Measurements from ENCODE around the gene LUC7L3.

- TF ChIP-seq CTCF (IDR thresholded peaks at IDR 0.05) (no peak), EP300 (IDR thresholded peaks at IDR 0.05) (no peak)
These were observed 43.8 kb upstream of the LUC7L3 start for GRCh38 chr17:50675627-50676026.
